ENCODE data around the gene DCDC2C.

Gene DCDC2C

DNA sequence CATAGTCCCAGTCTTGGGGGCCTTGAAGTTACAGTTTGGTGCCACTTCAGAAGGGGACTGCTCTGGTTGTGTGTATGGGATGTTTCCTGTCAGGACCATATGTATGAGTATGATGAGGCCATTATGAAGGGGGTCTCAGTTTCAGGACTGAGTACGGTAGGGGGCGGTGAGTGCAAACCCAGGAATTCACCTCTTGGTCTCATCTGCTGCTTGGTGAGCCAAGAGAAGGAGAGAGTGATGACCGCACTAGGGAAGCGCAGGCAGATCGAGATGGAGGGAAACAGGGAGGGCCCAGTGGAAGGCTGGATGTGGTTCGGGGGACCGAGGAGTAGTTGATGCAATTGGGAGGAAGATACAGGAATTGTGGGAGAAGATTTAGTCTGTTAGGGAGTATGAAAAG, 28.5 kb downstream of the DCDC2C start:
- no peak overlapping the region for H3K27ac ChIP-seq (ENCODE audit: low read depth, low read length)
- no peak overlapping the region for H2AFZ ChIP-seq (ENCODE audit: low read length, unreplicated experiment)
- no peaks in the 10 kb centered on the region for H3K36me3 ChIP-seq (ENCODE audit: insufficient read depth, low read length)
- no peaks in the 10 kb centered on the region for H3K79me2 ChIP-seq (ENCODE audit: control insufficient read depth, insufficient read depth, low read length, unreplicated experiment)
- H3K4me1 ChIP-seq (ENCODE audit: control insufficient read depth, insufficient read depth, low read length, unreplicated experiment): no peaks in the 10 kb centered on the region
- peaks cover 75% of the 10 kb centered on the region for H3K27me3 ChIP-seq (ENCODE audit: insufficient read depth, low read length)
- no peak overlapping the region for H3K4me3 ChIP-seq (ENCODE audit: low read depth, low read length)

GRCh38 chr2:3736112-3736511, 32.7 kb downstream of the DCDC2C start:
- no peak overlapping the region for H2AFZ ChIP-seq (ENCODE audit: low read length, unreplicated experiment)

DNA sequence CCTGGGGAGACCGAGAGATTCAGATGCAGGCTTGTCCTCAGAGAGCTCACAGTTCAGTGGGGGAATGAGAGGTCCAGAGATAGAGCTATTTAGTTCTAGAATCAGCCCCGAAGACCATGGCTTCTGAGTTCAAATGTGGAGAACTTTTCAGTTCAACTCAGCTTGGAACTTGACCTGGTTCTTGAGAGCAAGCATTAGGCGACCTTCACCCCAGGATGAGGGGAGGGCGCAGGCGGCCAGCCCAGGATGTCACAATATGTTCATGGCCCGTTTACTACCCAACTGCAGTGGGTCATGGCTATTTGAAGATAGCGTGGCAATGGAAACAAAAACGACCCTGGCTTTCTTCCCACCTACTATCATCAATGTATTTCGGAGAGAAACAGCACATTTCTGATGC, 33.8 kb downstream of the DCDC2C start:
- Histone ChIP-seq H3K4me1 (ENCODE audit: control insufficient read depth, insufficient read depth, low read length, unreplicated experiment) (no peaks in the 10 kb centered on the region), H3K27ac (ENCODE audit: low read depth, low read length) (no peak overlapping the region), H2AFZ (ENCODE audit: low read length, unreplicated experiment) (no peak overlapping the region), H3K4me3 (ENCODE audit: low read depth, low read length) (no peak overlapping the region), H3K27me3 (ENCODE audit: insufficient read depth, low read length) (peaks cover 36% of the 10 kb centered on the region), H3K36me3 (ENCODE audit: insufficient read depth, low read length) (no peaks in the 10 kb centered on the region), H3K79me2 (ENCODE audit: control insufficient read depth, insufficient read depth, low read length, unreplicated experiment) (no peaks in the 10 kb centered on the region)

More at GRCh38 chr2:3736112-3736511, 32.7 kb downstream of the DCDC2C start:
- Histone ChIP-seq H3K4me3 (ENCODE audit: low read depth, low read length) (no peak overlapping the region), H3K36me3 (ENCODE audit: insufficient read depth, low read length) (no peaks in the 10 kb centered on the region), H3K79me2 (ENCODE audit: control insufficient read depth, insufficient read depth, low read length, unreplicated experiment) (no peaks in the 10 kb centered on the region), H3K4me1 (ENCODE audit: control insufficient read depth, insufficient read depth, low read length, unreplicated experiment) (no peaks in the 10 kb centered on the region), H3K27me3 (ENCODE audit: insufficient read depth, low read length) (peaks cover 45% of the 10 kb centered on the region), H3K27ac (ENCODE audit: low read depth, low read length) (no peak overlapping the region)

GRCh38 chr2:3738454-3738853, 35.1 kb downstream of the DCDC2C start:
- no peaks in the 10 kb centered on the region for H3K36me3 ChIP-seq (ENCODE audit: insufficient read depth, low read length)

GRCh38 chr2:3739313-3739712, 35.9 kb downstream of the DCDC2C start:
- no peak overlapping the region for H2AFZ ChIP-seq (ENCODE audit: low read length, unreplicated experiment)
- H3K4me1 ChIP-seq (ENCODE audit: control insufficient read depth, insufficient read depth, low read length, unreplicated experiment): no peaks in the 10 kb centered on the region
- peaks cover 23% of the 10 kb centered on the region for H3K27me3 ChIP-seq (ENCODE audit: insufficient read depth, low read length)
- no peaks in the 10 kb centered on the region for H3K36me3 ChIP-seq (ENCODE audit: insufficient read depth, low read length)
- no peak overlapping the region for H3K4me3 ChIP-seq (ENCODE audit: low read depth, low read length)
- no peak overlapping the region for H3K27ac ChIP-seq (ENCODE audit: low read depth, low read length)
- H3K79me2 ChIP-seq (ENCODE audit: control insufficient read depth, insufficient read depth, low read length, unreplicated experiment): no peaks in the 10 kb centered on the region

More at GRCh38 chr2:3738454-3738853, 35.1 kb downstream of the DCDC2C start:
- Histone ChIP-seq H3K27ac (ENCODE audit: low read depth, low read length) (no peak overlapping the region), H3K4me1 (ENCODE audit: control insufficient read depth, insufficient read depth, low read length, unreplicated experiment) (no peaks in the 10 kb centered on the region), H3K79me2 (ENCODE audit: control insufficient read depth, insufficient read depth, low read length, unreplicated experiment) (no peaks in the 10 kb centered on the region), H3K4me3 (ENCODE audit: low read depth, low read length) (no peak overlapping the region), H3K27me3 (ENCODE audit: insufficient read depth, low read length) (peaks cover 28% of the 10 kb centered on the region), H2AFZ (ENCODE audit: low read length, unreplicated experiment) (no peak overlapping the region)

GRCh38 chr2:3741396-3741795, 38.0 kb downstream of the DCDC2C start:
- peaks cover 7% of the 10 kb centered on the region; the same call in 1 of the 2 replicates for H3K27me3 ChIP-seq (ENCODE audit: insufficient read depth, low read length)
- H2AFZ ChIP-seq (ENCODE audit: low read length, unreplicated experiment): no peak overlapping the region
- H3K4me1 ChIP-seq (ENCODE audit: control insufficient read depth, insufficient read depth, low read length, unreplicated experiment): no peaks in the 10 kb centered on the region
- H3K36me3 ChIP-seq (ENCODE audit: insufficient read depth, low read length): no peaks in the 10 kb centered on the region
- H3K27ac ChIP-seq (ENCODE audit: low read depth, low read length): no peak overlapping the region
- H3K4me3 ChIP-seq (ENCODE audit: low read depth, low read length): no peak overlapping the region
- no peaks in the 10 kb centered on the region for H3K79me2 ChIP-seq (ENCODE audit: control insufficient read depth, insufficient read depth, low read length, unreplicated experiment)

- Histone ChIP-seq H3K4me3 (ENCODE audit: low read depth, low read length) (no peak overlapping the region), H2AFZ (ENCODE audit: low read length, unreplicated experiment) (no peak overlapping the region), H3K36me3 (ENCODE audit: insufficient read depth, low read length) (no peaks in the 10 kb centered on the region), H3K27ac (ENCODE audit: low read depth, low read length) (no peak overlapping the region), H3K79me2 (ENCODE audit: control insufficient read depth, insufficient read depth, low read length, unreplicated experiment) (no peaks in the 10 kb centered on the region), H3K4me1 (ENCODE audit: control insufficient read depth, insufficient read depth, low read length, unreplicated experiment) (no peaks in the 10 kb centered on the region), H3K27me3 (ENCODE audit: insufficient read depth, low read length) (peaks cover 5% of the 10 kb centered on the region; the same call in 1 of the 2 replicates)
Measured at GRCh38 chr2:3741867-3742602, 38.7 kb downstream of the DCDC2C start.

GRCh38 chr2:3742743-3743508, 39.6 kb downstream of the DCDC2C start:
- H3K27ac ChIP-seq (ENCODE audit: low read depth, low read length): no peak overlapping the region
- H3K4me1 ChIP-seq (ENCODE audit: control insufficient read depth, insufficient read depth, low read length, unreplicated experiment): no peaks in the 10 kb centered on the region
- H3K27me3 ChIP-seq (ENCODE audit: insufficient read depth, low read length): no peaks in the 10 kb centered on the region
- no peaks in the 10 kb centered on the region for H3K36me3 ChIP-seq (ENCODE audit: insufficient read depth, low read length)
- no peaks in the 10 kb centered on the region for H3K79me2 ChIP-seq (ENCODE audit: control insufficient read depth, insufficient read depth, low read length, unreplicated experiment)
- H3K4me3 ChIP-seq (ENCODE audit: low read depth, low read length): no peak overlapping the region
- no peak overlapping the region for H2AFZ ChIP-seq (ENCODE audit: low read length, unreplicated experiment)

DNA sequence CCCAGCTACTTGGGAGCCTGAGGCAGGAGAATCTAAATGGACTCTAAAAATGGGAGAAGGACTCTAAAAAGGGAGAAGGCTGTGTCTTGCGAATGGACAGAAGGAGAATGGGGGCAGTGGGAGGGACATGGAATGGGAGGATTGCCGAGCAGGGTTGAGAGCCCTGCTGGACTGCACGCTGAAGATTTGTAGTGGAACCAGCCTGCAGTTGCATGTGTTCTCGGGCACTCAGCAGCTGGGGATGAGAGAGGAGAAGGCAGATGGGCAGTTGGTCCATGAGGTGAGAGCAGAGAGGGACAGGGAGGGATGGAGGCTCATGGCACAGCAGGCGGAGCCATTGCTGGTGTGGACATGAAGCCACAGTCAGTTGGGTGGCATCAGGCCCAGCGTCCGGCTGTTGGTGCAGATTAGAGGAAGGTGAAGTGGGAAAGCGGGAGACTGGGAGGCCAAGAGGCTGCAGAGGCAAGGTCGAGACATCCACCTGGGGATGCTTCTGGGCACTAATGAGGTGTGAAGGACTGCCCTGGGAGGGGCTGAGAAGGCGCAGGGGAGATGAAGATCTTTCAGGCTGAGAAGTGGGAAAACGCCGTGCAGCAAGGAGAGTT, 40.7 kb downstream of the DCDC2C start:
- H3K27ac ChIP-seq (ENCODE audit: low read depth, low read length): no peak overlapping the region
- H3K27me3 ChIP-seq (ENCODE audit: insufficient read depth, low read length): no peaks in the 10 kb centered on the region
- no peak overlapping the region for H2AFZ ChIP-seq (ENCODE audit: low read length, unreplicated experiment)
- no peaks in the 10 kb centered on the region for H3K79me2 ChIP-seq (ENCODE audit: control insufficient read depth, insufficient read depth, low read length, unreplicated experiment)
- H3K36me3 ChIP-seq (ENCODE audit: insufficient read depth, low read length): no peaks in the 10 kb centered on the region
- H3K4me1 ChIP-seq (ENCODE audit: control insufficient read depth, insufficient read depth, low read length, unreplicated experiment): no peaks in the 10 kb centered on the region
- H3K4me3 ChIP-seq (ENCODE audit: low read depth, low read length): no peak overlapping the region

GRCh38 chr2:3745920-3746319, 42.5 kb downstream of the DCDC2C start:
- Histone ChIP-seq H2AFZ (ENCODE audit: low read length, unreplicated experiment) (no peak overlapping the region), H3K36me3 (ENCODE audit: insufficient read depth, low read length) (no peaks in the 10 kb centered on the region), H3K4me1 (ENCODE audit: control insufficient read depth, insufficient read depth, low read length, unreplicated experiment) (no peaks in the 10 kb centered on the region), H3K27me3 (ENCODE audit: insufficient read depth, low read length) (no peaks in the 10 kb centered on the region), H3K27ac (ENCODE audit: low read depth, low read length) (no peak overlapping the region), H3K79me2 (ENCODE audit: control insufficient read depth, insufficient read depth, low read length, unreplicated experiment) (no peaks in the 10 kb centered on the region), H3K4me3 (ENCODE audit: low read depth, low read length) (no peak overlapping the region)

Measured in ACC112 (cell line).